Stimulated activated naive B cell treated with anti-CD40 and anti-IgM and Interleukin-4, amounts not matched to agents 10 μg/mL and 1 μg/mL and 100 μg/mL, for 72 hours (primary cell): Measurements from ENCODE around the gene HTR2A.
"Not testable (repeated sequence)": the region's sequence is repeated elsewhere in the genome, so short reads cannot be mapped to it uniquely, and the experiment has no call there.

ENCODE experiments used
- ATAC-seq, 2 donors: fragments of 150-1000 bp; cut with Tn5 transposase; replicated peaks; 2 replicates each; pipeline ENCODE4 v1.10.0; 2021; ENCODE audit warnings: moderate library complexity in 1 of 2
- DNase-seq: peaks from one replicate; pipeline ENCODE4 v3.0.0; 2021
- H3K27ac Mint-ChIP-seq: one replicate; pipeline ENCODE4 v1.8.0; 2022; ENCODE audit warnings: mild to moderate bottlenecking, mixed read lengths
- H3K27me3 Mint-ChIP-seq, 2 donors: one replicate each; pipeline ENCODE4 v1.8.0; 2022; ENCODE audit warnings: mixed read lengths in 2 of 2
- H3K36me3 Mint-ChIP-seq, 2 donors: one replicate each; pipeline ENCODE4 v1.8.0; 2022; ENCODE audit warnings: mixed read lengths in 2 of 2, mild to moderate bottlenecking in 1 of 2
- H3K4me1 Mint-ChIP-seq, 2 donors: one replicate each; pipeline ENCODE4 v1.8.0; 2022; ENCODE audit warnings: mixed read lengths in 2 of 2, mild to moderate bottlenecking in 1 of 2
- H3K4me3 Mint-ChIP-seq, 2 donors: one replicate each; pipeline ENCODE4 v1.8.0; 2022; ENCODE audit warnings: mild to moderate bottlenecking in 2 of 2, mixed read lengths in 2 of 2, moderate library complexity in 1 of 2
- H3K9me3 Mint-ChIP-seq, 2 donors: one replicate each; pipeline ENCODE4 v1.8.0; 2022; ENCODE audit warnings: mixed read lengths in 2 of 2, mild to moderate bottlenecking in 1 of 2

Gene HTR2A

GRCh38 chr13:46812301-46812797 is 84.5 kb downstream of the HTR2A start:
- no peak overlapping the region for H3K4me3 Mint-ChIP-seq
- ATAC-seq (no peak), DNase-seq (no peak)
- no peaks in the 10 kb centered on the region for H3K4me1 Mint-ChIP-seq
- H3K9me3 Mint-ChIP-seq, result peaks cover 12 to 14% of the 10 kb centered on the region in 2 donors
- H3K27me3 Mint-ChIP-seq, result peaks cover 8 to 11% of the 10 kb centered on the region in 2 donors
- no peak overlapping the region for H3K27ac Mint-ChIP-seq
- H3K36me3 Mint-ChIP-seq, result peaks cover 5 to 12% of the 10 kb centered on the region in 2 donors

GRCh38 chr13:46810440-46810839 is 86.4 kb downstream of the HTR2A start:
- ATAC-seq (no peak), DNase-seq (no peak)
- peaks cover 8 to 11% of the 10 kb centered on the region in 2 donors for H3K27me3 Mint-ChIP-seq
- no peak overlapping the region for H3K27ac Mint-ChIP-seq
- H3K9me3 Mint-ChIP-seq, result peaks cover 13 to 14% of the 10 kb centered on the region in 2 donors
- H3K4me3 Mint-ChIP-seq, result no peak overlapping the region
- no peaks in the 10 kb centered on the region for H3K4me1 Mint-ChIP-seq
- peaks cover 5 to 12% of the 10 kb centered on the region in 2 donors for H3K36me3 Mint-ChIP-seq

- H3K9me3 Mint-ChIP-seq, H3K4me3 Mint-ChIP-seq, ATAC-seq, H3K36me3 Mint-ChIP-seq, H3K4me1 Mint-ChIP-seq, DNase-seq, H3K27me3 Mint-ChIP-seq, H3K27ac Mint-ChIP-seq: not testable (repeated sequence)
Observed at GRCh38 chr13:46804921-46805320, 91.9 kb downstream of the HTR2A start.

- peaks cover 2 to 4% of the 10 kb centered on the region in 2 donors for H3K36me3 Mint-ChIP-seq
- H3K27me3 Mint-ChIP-seq, result peaks cover 7 to 8% of the 10 kb centered on the region in 2 donors
- no peak overlapping the region for H3K4me3 Mint-ChIP-seq
- ATAC-seq (no peak), DNase-seq (no peak)
- no peak overlapping the region for H3K27ac Mint-ChIP-seq
- peaks cover 2 to 7% of the 10 kb centered on the region in 2 donors for H3K9me3 Mint-ChIP-seq
- H3K4me1 Mint-ChIP-seq, result no peaks in the 10 kb centered on the region
Observed at GRCh38 chr13:46804391-46804815, 92.5 kb downstream of the HTR2A start.

- peaks cover 7 to 8% of the 10 kb centered on the region in 2 donors for H3K27me3 Mint-ChIP-seq
- H3K4me1 Mint-ChIP-seq, result no peaks in the 10 kb centered on the region
- no peak overlapping the region for H3K4me3 Mint-ChIP-seq
- peaks cover 2 to 4% of the 10 kb centered on the region in 2 donors for H3K36me3 Mint-ChIP-seq
- H3K27ac Mint-ChIP-seq, result no peak overlapping the region
- ATAC-seq (no peak), DNase-seq (no peak)
- H3K9me3 Mint-ChIP-seq, result peaks cover 2 to 7% of the 10 kb centered on the region in 2 donors
Observed at GRCh38 chr13:46803586-46803985, 93.3 kb downstream of the HTR2A start.

GRCh38 chr13:46801858-46802257 is 95.0 kb downstream of the HTR2A start:
- H3K27me3 Mint-ChIP-seq, result no peaks in the 10 kb centered on the region

GRCh38 chr13:46799139-46799538 is 97.7 kb downstream of the HTR2A start:
- Mint-ChIP-seq H3K36me3 (peaks cover 8 to 12% of the 10 kb centered on the region in 2 donors), H3K9me3 (no peaks in the 10 kb centered on the region), H3K4me3 (no peak overlapping the region), H3K27ac (no peak overlapping the region), H3K4me1 (peaks cover 14 to 25% of the 10 kb centered on the region in 2 donors), H3K27me3 (no peaks in the 10 kb centered on the region)
- DNase-seq (no peak), ATAC-seq (no peak)

More at GRCh38 chr13:46801858-46802257, 95.0 kb downstream of the HTR2A start:
- H3K4me1 Mint-ChIP-seq, result peaks cover 5 to 9% of the 10 kb centered on the region in 2 donors
- H3K9me3 Mint-ChIP-seq, result peaks cover 2 to 7% of the 10 kb centered on the region in 2 donors
- ATAC-seq, result no peak
- no peak for DNase-seq
- no peak overlapping the region for H3K27ac Mint-ChIP-seq
- H3K36me3 Mint-ChIP-seq, result peaks cover 2 to 4% of the 10 kb centered on the region in 2 donors
- no peak overlapping the region for H3K4me3 Mint-ChIP-seq

- ATAC-seq, result no peak
- peak overlapping the region; percentile 99 for H3K27ac Mint-ChIP-seq
- H3K4me3 Mint-ChIP-seq, result peak overlapping the region; percentile 97 to 98
- H3K4me1 Mint-ChIP-seq, result peaks cover 16 to 31% of the 10 kb centered on the region in 2 donors
- DNase-seq, result no peak
- peaks cover 11 to 16% of the 10 kb centered on the region in 2 donors for H3K36me3 Mint-ChIP-seq
- H3K27me3 Mint-ChIP-seq, result no peaks in the 10 kb centered on the region
- no peaks in the 10 kb centered on the region for H3K9me3 Mint-ChIP-seq
Observed at GRCh38 chr13:46797501-46798237, 99.2 kb downstream of the HTR2A start.

- Mint-ChIP-seq H3K27me3 (no peaks in the 10 kb centered on the region), H3K9me3 (no peaks in the 10 kb centered on the region), H3K4me1 (peaks cover 16 to 31% of the 10 kb centered on the region in 2 donors), H3K4me3 (peak within 1 kb of the TSS; percentile 97 to 98), H3K36me3 (peaks cover 11 to 16% of the 10 kb centered on the region in 2 donors), H3K27ac (peak within 1 kb of the TSS; percentile 99)
- ATAC-seq (peak; percentile 95), DNase-seq (peak; percentile 85)
Observed at GRCh38 chr13:46796515-46797474, 100.1 kb downstream of the HTR2A start, which contains the start of gene ESD. Gene ESD, minus strand, starts transcription at chr13:46797161. Its CDS starts 5,748 bp downstream, at chr13:46791413.

- Mint-ChIP-seq H3K27me3 (no peaks in the 10 kb centered on the region), H3K4me1 (peaks cover 16 to 31% of the 10 kb centered on the region in 2 donors), H3K36me3 (peaks cover 11 to 16% of the 10 kb centered on the region in 2 donors), H3K9me3 (no peaks in the 10 kb centered on the region), H3K27ac (peak overlapping the region; percentile 99), H3K4me3 (peak overlapping the region; percentile 97 to 98)
- ATAC-seq, result no peak
- no peak for DNase-seq
Observed at GRCh38 chr13:46796129-46796514, 100.7 kb downstream of the HTR2A start.

- Mint-ChIP-seq H3K4me1 (peaks cover 17 to 31% of the 10 kb centered on the region in 2 donors), H3K27ac (no peak overlapping the region), H3K9me3 (no peaks in the 10 kb centered on the region), H3K27me3 (no peaks in the 10 kb centered on the region), H3K36me3 (peaks cover 17 to 23% of the 10 kb centered on the region in 2 donors), H3K4me3 (peak overlapping the region in 1 of 2 donors; percentile 44)
- no peak for ATAC-seq
- DNase-seq, result no peak
Observed at GRCh38 chr13:46795321-46795720, 101.5 kb downstream of the HTR2A start.

- Mint-ChIP-seq H3K27me3 (no peaks in the 10 kb centered on the region), H3K9me3 (no peaks in the 10 kb centered on the region), H3K36me3 (peaks cover 12 to 44% of the 10 kb centered on the region in 2 donors), H3K4me1 (peaks cover 1 to 6% of the 10 kb centered on the region in 2 donors), H3K27ac (no peak overlapping the region), H3K4me3 (no peak overlapping the region)
- DNase-seq (no peak), ATAC-seq (no peak)
Observed at GRCh38 chr13:46783504-46783903, 113.3 kb downstream of the HTR2A start.

- ATAC-seq (no peak), DNase-seq (no peak)
- Mint-ChIP-seq H3K9me3 (no peaks in the 10 kb centered on the region), H3K27ac (no peak overlapping the region), H3K36me3 (peaks cover 9 to 40% of the 10 kb centered on the region in 2 donors), H3K27me3 (no peaks in the 10 kb centered on the region), H3K4me1 (peaks cover 0 to 1% of the 10 kb centered on the region in 2 donors), H3K4me3 (no peak overlapping the region)
Observed at GRCh38 chr13:46782691-46783090, 114.2 kb downstream of the HTR2A start.

- no peaks in the 10 kb centered on the region for H3K9me3 Mint-ChIP-seq
- no peak for ATAC-seq
- no peak overlapping the region for H3K27ac Mint-ChIP-seq
- no peak for DNase-seq
- no peak overlapping the region for H3K4me3 Mint-ChIP-seq
- no peaks in the 10 kb centered on the region for H3K27me3 Mint-ChIP-seq
- peaks cover 0 to 1% of the 10 kb centered on the region in 2 donors for H3K4me1 Mint-ChIP-seq
- peaks cover 9 to 37% of the 10 kb centered on the region in 2 donors for H3K36me3 Mint-ChIP-seq
Observed at GRCh38 chr13:46782066-46782465, 114.8 kb downstream of the HTR2A start.
